SK-N-SH (cell line): Measurements from ENCODE around the gene TEX44. TPM values are rescaled to one million over a fixed set of nuclear protein-coding genes. Genes with fewer than 3 reads are reported as not detected.
"Not testable (repeated sequence)": the region's sequence is repeated elsewhere in the genome, so short reads cannot be mapped to it uniquely, and the experiment has no call there.

Source experiments
- CTCF ChIA-PET: fragments of 300-600, 350-600 bp; formaldehyde crosslinking; extraction: SDS; loops from one replicate; lab custom pipeline; 2021; lab: Yijun Ruan, JAX
- POLR2A ChIA-PET: fragments of 350-600 bp; sonication (Branson Sonifier 250); formaldehyde crosslinking; extraction: SDS; loops from one replicate; lab custom pipeline; 2020; ENCODE audit warnings: antibody characterized with exemption, inconsistent platforms; lab: Yijun Ruan, JAX
- DNase-seq: peaks from one replicate; pipeline ENCODE4 v3.0.0; 2012
- H2AFZ ChIP-seq: fragments of 200-600 bp; sonication (generic); 2 replicates; pipeline ENCODE4 v1.8.1; 2016; ENCODE audit warnings: antibody characterized with exemption, mild to moderate bottlenecking, low read depth
- H3F3A ChIP-seq: fragments of 200-600 bp; sonication (generic); replicated peaks from 2 replicates; pipeline ENCODE3; 2016; ENCODE audit warnings: antibody characterized with exemption, mild to moderate bottlenecking; ENCODE audit not compliant: insufficient read depth
- H3K27ac ChIP-seq, 2 experiments: fragments of 200-500 bp in 1 of 2; fragments of 200-600 bp in 1 of 2; sonication (Bioruptor generic) in 1 of 2; sonication (generic), shearing (Covaris generic) in 1 of 2; 2 replicates each; pipeline versions ENCODE4 v1.5.1 to v1.6.1; 2014 to 2016; ENCODE audit warnings: low read depth in 2 of 2, inconsistent platforms in 1 of 2, low read length in 1 of 2, mild to moderate bottlenecking in 1 of 2, mixed read lengths in 1 of 2
- H3K27me3 ChIP-seq: fragments of 200-600 bp; sonication (generic), shearing (Covaris generic); 2 replicates; pipeline ENCODE4 v1.6.1; 2016; ENCODE audit warnings: mixed run types; ENCODE audit not compliant: insufficient read depth
- H3K36me3 ChIP-seq, 2 experiments: fragments of 200-500 bp in 1 of 2; fragments of 200-600 bp in 1 of 2; sonication (Bioruptor generic) in 1 of 2; sonication (generic) in 1 of 2; replicated peaks in 1 of 2; 2 replicates each; pipeline versions ENCODE3 to v1.5.1; 2014 to 2016; ENCODE audit warnings: low read length in 1 of 2, mild to moderate bottlenecking in 1 of 2; ENCODE audit not compliant: insufficient read depth in 2 of 2, control insufficient read depth in 1 of 2
- H3K4me1 ChIP-seq, 2 experiments: fragments of 200-500 bp in 1 of 2; fragments of 200-600 bp in 1 of 2; sonication (Bioruptor generic) in 1 of 2; sonication (generic), shearing (Covaris generic) in 1 of 2; 2 replicates each; pipeline versions ENCODE4 v1.5.1 to v1.6.1; 2014 to 2016; ENCODE audit warnings: low read depth in 1 of 2, low read length in 1 of 2, mixed run types in 1 of 2; ENCODE audit not compliant: insufficient read depth in 2 of 2, control insufficient read depth in 1 of 2
- H3K4me2 ChIP-seq: fragments of 200-600 bp; sonication (generic), shearing (Covaris generic); 2 replicates; pipeline ENCODE4 v1.6.1; 2017; ENCODE audit warnings: mixed run types
- H3K4me3 ChIP-seq, 2 experiments: fragments of 200-500 bp in 1 of 2; fragments of 200-600 bp in 1 of 2; sonication (Bioruptor generic) in 1 of 2; sonication (generic), shearing (Covaris generic) in 1 of 2; 2 replicates each; pipeline versions ENCODE4 v1.5.1 to v1.8.1; 2014 to 2016; ENCODE audit warnings: low read depth in 2 of 2, inconsistent platforms in 1 of 2, low read length in 1 of 2, mild to moderate bottlenecking in 1 of 2, mixed read lengths in 1 of 2, moderate library complexity in 1 of 2
- H3K79me2 ChIP-seq: fragments of 200-600 bp; sonication (generic); 2 replicates; pipeline ENCODE4 v1.8.1; 2017; ENCODE audit warnings: mild to moderate bottlenecking; ENCODE audit not compliant: insufficient read depth
- H3K9ac ChIP-seq: fragments of 200-600 bp; sonication (generic); 2 replicates; pipeline ENCODE4 v1.6.1; 2017; ENCODE audit warnings: mixed run types
- H3K9me2 ChIP-seq: fragments of 200-600 bp; sonication (generic); 2 replicates; pipeline ENCODE4 v1.6.1; 2017; ENCODE audit warnings: mixed run types
- H3K9me3 ChIP-seq: fragments of 200-600 bp; sonication (generic); 2 replicates; pipeline ENCODE4 v1.6.1; 2017; ENCODE audit warnings: mixed run types, mild to moderate bottlenecking, moderate library complexity
- H4K20me1 ChIP-seq: fragments of 200-600 bp; sonication (generic); 2 replicates; pipeline ENCODE4 v1.6.1; 2017; ENCODE audit warnings: mild to moderate bottlenecking, mixed run types; ENCODE audit not compliant: insufficient read depth
- CTCF ChIP-seq: fragments of 200-600 bp; sonication (generic); IDR thresholded peaks from 2 replicates; pipeline ENCODE4 v1.6.1; 2017; ENCODE audit warnings: antibody characterized with exemption, mild to moderate bottlenecking, moderate library complexity
- EP300 ChIP-seq, 2 experiments: IDR thresholded peaks; 2 replicates each; pipeline versions ENCODE4 v1.4.0 to v1.6.1; 2012; ENCODE audit warnings: borderline replicate concordance in 1 of 2, low read depth in 1 of 2, low read length in 1 of 2
- FOXJ3 ChIP-seq: sonication (generic); formaldehyde crosslinking; IDR thresholded peaks from 2 replicates; pipeline ENCODE4 v1.5.1; 2020; ENCODE audit warnings: mild to moderate bottlenecking, missing genetic modification reagents
- FOXM1 ChIP-seq: IDR thresholded peaks from 2 replicates; pipeline ENCODE4 v1.4.0; 2012; ENCODE audit warnings: low read depth, mild to moderate bottlenecking
- IRF3 ChIP-seq: fragments of 150-350 bp; IDR thresholded peaks from 2 replicates; pipeline ENCODE4 v1.6.1; 2016; ENCODE audit warnings: mild to moderate bottlenecking, low read depth, low read length
- MEF2A ChIP-seq: IDR thresholded peaks from 2 replicates; pipeline ENCODE4 v1.4.0; 2012; ENCODE audit warnings: low read depth, borderline replicate concordance
- POLR2AphosphoS5 ChIP-seq: IDR thresholded peaks from 2 replicates; pipeline ENCODE4 v1.6.1; 2012; ENCODE audit warnings: low read depth, low read length
- RCOR1 ChIP-seq: fragments of 150-350 bp; IDR thresholded peaks from 2 replicates; pipeline ENCODE4 v1.6.1; 2017; ENCODE audit warnings: antibody characterized with exemption, low read length
- RFX5 ChIP-seq: IDR thresholded peaks from 2 replicates; pipeline ENCODE4 v1.6.1; 2012; ENCODE audit warnings: mild to moderate bottlenecking, improper control_type of control experiment, low read length
- RXRA ChIP-seq: IDR thresholded peaks from 2 replicates; pipeline ENCODE4 v1.4.0; 2012; ENCODE audit warnings: low read depth, mild to moderate bottlenecking, borderline replicate concordance
- SIN3A ChIP-seq: IDR thresholded peaks from 2 replicates; pipeline ENCODE4 v1.6.1; 2012; ENCODE audit warnings: low read depth, mild to moderate bottlenecking, low read length, moderate library complexity, borderline replicate concordance
- SMC3 ChIP-seq: IDR thresholded peaks from 2 replicates; pipeline ENCODE4 v1.6.1; 2012; ENCODE audit warnings: low read depth, low read length, improper control_type of control experiment
- TCF12 ChIP-seq: IDR thresholded peaks from 2 replicates; pipeline ENCODE4 v1.4.0; 2012
- USF1 ChIP-seq: IDR thresholded peaks from 2 replicates; pipeline ENCODE4 v1.4.0; 2012; ENCODE audit warnings: low read depth, borderline replicate concordance
- USF2 ChIP-seq: fragments of 150-350 bp; IDR thresholded peaks from 2 replicates; pipeline ENCODE4 v1.6.1; 2017; ENCODE audit warnings: antibody characterized with exemption, low read length, low read depth, borderline replicate concordance
- YY1 ChIP-seq: IDR thresholded peaks from 2 replicates; pipeline ENCODE4 v1.4.0; 2012; ENCODE audit warnings: low read depth, mild to moderate bottlenecking
- ZBTB33 ChIP-seq: IDR thresholded peaks from 2 replicates; pipeline ENCODE4 v1.4.0; 2012; ENCODE audit warnings: low read depth, borderline replicate concordance
- whole genome bisulfite sequencing: methylation state at CpG from one replicate; pipeline ENCODE4 v1.1.6; 2017; ENCODE audit warnings: low lambda C conversion rate; 5-methylcytosine and 5-hydroxymethylcytosine counted together
- polyA plus RNA-seq, 3 experiments: library from polyadenylated mRNA; depleted of rRNA; stranded (reverse); fragments of >200 nt; gene quantifications; 2 replicates each; pipeline ENCODE4 v1.2.3, GENCODE V29; 2012

TEX44 gene
- polyA plus RNA-seq, 1 of the 3 experiments (the other 2 are of a cell fraction): not detected

GRCh38 chr2:231568785-231569435 is 23.8 kb upstream of the TEX44 start (continued):
- TF ChIP-seq IRF3 (no peak), FOXM1 (no peak), YY1 (no peak), POLR2AphosphoS5 (no peak)
- TF ChIP-seq, all 33 proteins: peak for 0

GRCh38 chr2:231570915-231571314 is 21.7 kb upstream of the TEX44 start:
- 57% methylated on average over 5 of the region's 5 CpGs for WGBS
- H3F3A ChIP-seq, H3K9me2 ChIP-seq, H3K4me1 ChIP-seq, H3K4me2 ChIP-seq, DNase-seq, H4K20me1 ChIP-seq, H3K4me3 ChIP-seq, H3K79me2 ChIP-seq, H2AFZ ChIP-seq, H3K9ac ChIP-seq, H3K27me3 ChIP-seq, H3K27ac ChIP-seq, H3K36me3 ChIP-seq, POLR2A ChIA-PET, H3K9me3 ChIP-seq: not testable (repeated sequence)
- CTCF ChIA-PET: interaction anchor here (1.2 to 14.3 kb wide), 3 partner anchors 8 to 53 kb away, joined by 3 to 152 read pairs (median 4); no protein-coding TSS in a partner anchor

- 91% methylated on average over 4 of the region's 4 CpGs for WGBS
- POLR2A ChIA-PET: no interaction called here
- Histone ChIP-seq H3K4me1 (no peaks in the 10 kb centered on the region), H3K9ac (no peak overlapping the region)
- TF ChIP-seq USF2 (no peak), SMC3 (no peak), EP300 (IDR thresholded peaks at IDR 0.05; ENCODE audit: borderline replicate concordance in 1 of 2, low read depth in 1 of 2, low read length in 1 of 2) (no peak), TCF12 (no peak), USF1 (no peak), MEF2A (no peak), FOXJ3 (no peak), RCOR1 (no peak), RXRA (no peak), ZBTB33 (no peak), CTCF (no peak), RFX5 (no peak), SIN3A (no peak)
- TF ChIP-seq, all 33 proteins: peak for 0
- Histone ChIP-seq H3K36me3 (no peaks in the 10 kb centered on the region), H3K27me3 (no peaks in the 10 kb centered on the region), H2AFZ (no peak overlapping the region), H3K9me3 (no peaks in the 10 kb centered on the region), H3F3A (peaks cover 3% of the 10 kb centered on the region), H3K4me2 (no peak overlapping the region), H4K20me1 (no peaks in the 10 kb centered on the region), H3K4me3 (no peak overlapping the region), H3K27ac (no peak overlapping the region), H3K79me2 (no peaks in the 10 kb centered on the region), H3K9me2 (no peaks in the 10 kb centered on the region)
- CTCF ChIA-PET: interaction anchor here (1.1 to 14.3 kb wide), 5 partner anchors 9 to 104 kb away, joined by 3 to 152 read pairs (median 3); no protein-coding TSS in a partner anchor
- DNase-seq: no peak
These were observed 20.9 kb upstream of the TEX44 start for GRCh38 chr2:231571661-231572191.
